GM19468 (cell line): Measurements from ENCODE around the gene VSTM2B.

Experiments used
- ATAC-seq: cut with Tn5 transposase; IDR thresholded peaks from one replicate; pipeline ENCODE4 v1.9.1; 2021; ENCODE audit warnings: mild to moderate bottlenecking, moderate library complexity, moderate number of reproducible peaks; ENCODE audit not compliant: unreplicated experiment; ENCODE audit errors: extremely low read depth

The VSTM2B gene

GRCh38 chr19:29514525-29515232 lies 11.1 kb upstream of the VSTM2B start:
- no peak for ATAC-seq

DNA sequence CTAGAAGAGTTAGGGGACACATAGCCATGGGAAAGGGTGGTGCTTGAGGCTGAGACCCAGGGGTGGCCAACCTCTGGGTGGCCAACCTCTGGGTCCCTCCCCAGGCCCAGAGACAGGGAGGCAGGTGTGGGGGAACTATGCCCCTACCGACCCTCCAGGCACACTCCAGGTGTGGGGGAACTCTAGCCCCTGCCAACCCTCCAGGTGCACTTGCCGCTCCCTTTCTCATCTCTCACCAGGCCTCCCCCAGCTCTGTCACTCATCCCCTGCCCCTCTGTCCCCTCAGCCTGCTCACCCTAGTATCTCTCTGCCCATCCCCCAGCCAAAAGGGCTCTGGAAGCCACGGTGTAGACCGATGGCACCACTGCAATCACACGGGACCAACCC lies 10.6 kb upstream of the VSTM2B start:
- ATAC-seq = no peak

GRCh38 chr19:29515706-29516357 lies 10.0 kb upstream of the VSTM2B start:
- ATAC-seq = no peak

GRCh38 chr19:29516358-29516725 lies 9.5 kb upstream of the VSTM2B start:
- ATAC-seq = no peak

GRCh38 chr19:29516821-29517395 lies 8.9 kb upstream of the VSTM2B start:
- no peak for ATAC-seq

DNA sequence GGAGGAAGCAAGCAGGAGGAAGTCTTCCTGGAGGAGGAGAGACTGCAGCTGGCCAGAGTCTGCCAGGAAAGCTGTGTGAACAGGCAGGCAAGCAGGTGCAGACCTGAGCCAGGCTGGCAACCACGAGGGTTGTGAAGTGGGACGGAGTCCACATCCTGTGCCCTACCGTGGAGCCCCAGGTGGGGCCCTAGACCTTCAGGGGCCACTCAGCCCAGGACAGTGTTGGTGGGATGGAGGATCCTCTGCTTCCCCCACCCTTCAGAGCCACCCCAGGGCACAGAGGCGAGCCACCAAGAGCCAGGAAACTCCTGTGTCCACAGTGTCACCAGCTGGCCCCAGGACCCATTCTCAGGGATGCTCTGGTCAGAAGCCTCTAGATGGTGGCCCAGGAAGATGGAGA lies 8.4 kb upstream of the VSTM2B start:
- ATAC-seq = no peak

DNA sequence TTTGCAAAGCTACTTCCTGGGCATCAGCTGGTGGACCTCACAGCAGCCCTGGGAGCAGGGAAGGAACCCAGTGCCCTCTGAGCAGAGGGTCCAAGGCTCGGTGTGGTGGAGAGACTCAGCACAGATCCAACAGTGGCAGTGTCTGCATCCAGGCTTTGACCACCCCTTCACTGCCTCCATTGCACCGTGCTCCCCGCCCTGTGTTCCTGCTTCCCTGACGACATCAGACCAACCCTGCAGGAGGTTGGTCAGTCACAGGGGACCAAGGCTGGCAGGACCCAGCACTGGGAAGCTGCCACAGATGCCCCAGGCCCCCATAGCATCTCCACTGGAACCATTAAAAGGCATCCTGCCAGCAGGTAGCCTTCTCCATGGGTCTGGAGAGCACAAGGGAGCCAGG lies 7.8 kb upstream of the VSTM2B start:
- ATAC-seq = no peak

- ATAC-seq = no peak
Measured at GRCh38 chr19:29519146-29519545, 6.6 kb upstream of the VSTM2B start.

GRCh38 chr19:29519931-29520330 lies 5.9 kb upstream of the VSTM2B start:
- no peak for ATAC-seq

DNA sequence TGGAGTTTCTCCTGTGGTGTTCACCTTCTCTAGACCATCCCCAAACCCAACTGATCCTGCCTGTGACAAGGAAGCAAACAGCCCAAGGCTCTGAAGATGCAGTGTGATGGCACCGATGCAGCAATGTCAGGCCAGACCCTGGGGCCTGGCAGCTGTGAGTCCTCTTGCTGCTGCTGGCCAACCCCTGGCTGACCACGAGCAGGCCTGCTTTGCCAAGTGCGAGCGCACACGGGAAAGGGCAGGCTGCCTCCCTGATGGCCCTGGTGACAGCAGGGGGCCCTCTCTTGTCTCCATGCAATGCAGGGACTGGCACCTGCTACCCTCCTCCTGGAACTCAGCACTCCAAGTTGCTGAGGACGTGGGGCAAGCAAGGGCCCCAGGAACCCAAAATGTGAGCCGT lies 5.4 kb upstream of the VSTM2B start:
- ATAC-seq = no peak

- no peak for ATAC-seq
Measured at GRCh38 chr19:29521291-29522075, 4.3 kb upstream of the VSTM2B start.

GRCh38 chr19:29523568-29523967 lies 2.2 kb upstream of the VSTM2B start:
- no peak for ATAC-seq

GRCh38 chr19:29524201-29524911 lies 1.4 kb upstream of the VSTM2B start:
- no peak for ATAC-seq

DNA sequence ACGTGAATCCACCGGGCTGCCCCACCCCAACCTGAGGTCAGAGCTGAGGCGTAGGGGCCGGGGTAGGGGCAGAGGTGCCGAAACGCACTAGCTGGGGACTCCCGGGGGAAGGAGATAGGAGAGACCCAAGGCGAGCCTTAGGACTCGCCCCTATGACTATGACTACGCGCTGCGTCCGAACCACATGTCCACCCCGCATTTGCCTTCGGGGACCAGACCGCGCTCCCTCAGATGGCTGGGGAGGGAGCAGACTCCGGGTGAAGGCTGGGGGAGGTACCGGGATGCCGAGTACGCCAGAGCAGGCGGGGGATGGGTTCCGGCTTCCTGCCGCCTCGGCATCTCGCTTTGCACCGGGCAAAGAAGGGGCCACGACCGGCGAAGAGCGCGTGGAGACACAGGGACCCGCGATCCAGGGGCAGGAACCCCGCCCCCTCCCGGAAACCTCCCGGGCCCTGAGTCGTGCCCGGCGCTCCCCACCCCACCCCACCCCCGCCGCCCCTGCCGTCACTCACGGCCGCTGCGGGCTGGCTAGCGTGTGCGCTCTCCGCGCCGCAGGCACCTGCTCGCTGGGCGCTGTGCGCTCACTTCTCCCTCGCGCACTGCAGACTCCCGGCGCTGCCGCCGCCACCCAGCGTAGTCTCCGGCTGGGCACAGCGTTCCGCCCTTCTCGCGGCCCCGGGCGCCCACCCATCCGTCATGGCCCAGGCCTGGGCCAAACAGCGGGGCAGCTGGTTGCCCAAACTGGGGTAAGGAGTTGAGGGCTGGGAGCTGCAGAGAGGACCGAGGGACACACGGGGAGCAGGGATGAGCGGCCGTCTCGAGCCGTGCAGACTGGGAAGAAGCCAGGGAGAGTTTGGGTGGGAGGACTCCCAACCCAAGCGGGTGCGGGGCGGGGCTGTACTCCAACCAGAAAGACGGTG lies 622 bp upstream of the VSTM2B start:
- no peak for ATAC-seq

DNA sequence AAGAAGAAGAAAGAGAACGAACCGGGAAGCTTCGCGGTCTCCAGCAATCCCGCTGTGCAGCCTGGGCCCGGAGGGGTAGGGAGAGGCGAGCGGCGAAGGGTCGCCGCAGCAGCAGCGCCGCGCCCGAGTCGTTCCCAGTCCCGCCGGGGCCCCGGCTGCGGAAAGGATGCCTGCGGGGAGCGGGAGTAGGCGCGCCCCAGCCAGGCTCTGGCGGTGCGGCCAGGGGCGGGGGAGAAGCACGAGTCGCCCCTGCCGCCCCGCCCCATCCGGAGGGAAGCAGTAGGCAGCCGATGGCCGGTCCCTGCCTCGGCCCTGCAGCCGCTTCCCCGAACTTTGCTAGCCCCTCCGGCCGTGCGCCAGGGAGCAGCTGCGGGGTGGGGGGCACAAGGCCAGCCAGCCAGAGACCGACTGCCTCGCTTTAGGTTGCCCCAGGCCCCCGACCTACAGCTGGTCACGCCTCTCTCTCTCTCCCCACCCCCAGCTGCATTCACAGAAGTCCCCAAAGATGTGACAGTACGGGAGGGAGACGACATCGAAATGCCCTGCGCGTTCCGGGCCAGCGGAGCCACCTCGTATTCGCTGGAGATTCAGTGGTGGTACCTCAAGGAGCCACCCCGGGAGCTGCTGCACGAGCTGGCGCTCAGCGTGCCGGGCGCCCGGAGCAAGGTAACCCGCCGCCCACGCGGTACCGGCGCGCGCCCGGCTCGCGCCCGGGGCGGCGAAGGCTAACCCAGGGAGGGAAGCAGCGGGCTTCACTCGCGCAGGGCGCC lies 1.1 kb downstream of the VSTM2B start:
- no peak for ATAC-seq

- ATAC-seq = no peak
Measured at GRCh38 chr19:29527500-29528328, 1.9 kb downstream of the VSTM2B start.

GRCh38 chr19:29528350-29528945 lies 2.7 kb downstream of the VSTM2B start:
- no peak for ATAC-seq
